Measurements from ENCODE around the gene SPEF1.
"Not testable (repeated sequence)": the region's sequence is repeated elsewhere in the genome, so short reads cannot be mapped to it uniquely, and the experiment has no call there.

SPEF1 gene

DNA sequence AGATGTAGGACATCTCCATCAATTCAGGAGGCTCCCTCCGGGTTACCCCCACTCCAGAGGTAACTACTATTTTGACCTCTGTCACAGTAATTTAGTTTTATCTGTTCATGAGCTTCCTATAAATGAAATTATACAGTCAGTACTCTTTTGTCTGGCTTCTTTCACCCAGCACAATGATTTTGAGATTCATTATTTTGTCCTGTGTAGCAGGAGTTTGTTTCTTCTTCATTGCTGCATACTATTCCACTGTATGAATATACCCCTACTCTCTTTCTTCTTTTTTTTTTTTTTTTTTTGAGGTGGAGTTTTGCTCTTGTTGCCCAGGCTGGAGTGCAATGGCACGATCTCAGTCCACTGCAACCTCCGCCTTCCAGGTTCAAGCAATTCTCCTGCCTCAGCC is 27.3 kb upstream of the SPEF1 start:
- no peak for DNase-seq

DNA sequence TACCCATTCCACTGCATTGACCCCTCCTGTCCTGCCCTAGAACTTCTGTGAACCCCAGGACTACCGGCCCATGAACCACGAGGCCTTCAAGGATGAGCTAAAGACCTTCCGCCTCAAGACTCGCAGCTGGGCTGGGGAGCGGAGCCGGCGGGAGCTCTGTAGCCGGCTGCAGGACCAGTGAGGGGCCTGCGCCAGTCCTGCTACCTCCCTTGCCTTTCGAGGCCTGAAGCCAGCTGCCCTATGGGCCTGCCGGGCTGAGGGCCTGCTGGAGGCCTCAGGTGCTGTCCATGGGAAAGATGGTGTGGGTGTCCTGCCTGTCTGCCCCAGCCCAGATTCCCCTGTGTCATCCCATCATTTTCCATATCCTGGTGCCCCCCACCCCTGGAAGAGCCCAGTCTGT is 23.5 kb upstream of the SPEF1 start:
- DNase-seq, result no peak

DNA sequence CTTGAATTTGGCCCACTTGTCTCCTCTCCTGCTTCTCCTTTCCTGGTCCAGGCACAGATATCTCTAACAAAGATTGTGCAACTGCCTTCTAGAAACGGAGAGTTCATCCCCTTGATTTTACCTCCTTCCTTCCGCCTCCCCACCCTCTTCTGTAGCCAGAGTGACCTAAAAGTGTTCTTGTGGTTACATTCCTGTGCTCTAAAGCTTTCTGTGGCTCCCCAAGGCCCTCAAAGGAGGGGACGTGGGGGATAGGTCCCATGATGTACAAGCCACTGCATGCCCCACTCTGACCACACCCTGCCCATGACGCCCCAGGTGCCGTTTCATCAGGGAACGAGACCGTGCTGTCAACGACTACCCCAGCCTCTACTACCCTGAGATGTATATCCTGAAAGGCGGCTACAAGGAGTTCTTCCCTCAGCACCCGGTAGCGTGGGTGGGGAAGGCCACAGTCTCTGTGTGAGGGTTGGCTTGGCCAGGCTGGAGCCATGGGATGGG is 23.1 kb upstream of the SPEF1 start:
- no peak for DNase-seq

DNA sequence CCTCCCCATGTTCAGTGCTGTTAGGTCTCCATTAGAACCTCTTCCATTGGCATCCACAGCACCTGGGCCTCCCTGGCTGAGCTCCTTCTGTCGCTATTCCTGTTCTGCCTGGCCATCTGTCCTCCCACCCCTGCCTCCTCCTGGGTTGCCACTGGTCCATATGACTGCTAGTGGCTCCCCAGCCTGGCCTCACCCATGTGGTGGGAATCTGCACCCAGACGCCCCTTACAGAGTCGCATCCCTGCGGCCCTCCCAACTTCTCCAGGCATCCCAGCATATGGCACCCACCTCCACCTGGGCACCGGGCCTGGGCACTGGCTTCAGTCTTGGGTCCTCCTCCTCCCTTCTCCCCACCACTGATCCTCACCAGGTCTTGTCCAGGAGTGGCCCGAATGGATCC is 22.6 kb upstream of the SPEF1 start:
- no peak for DNase-seq

DNA sequence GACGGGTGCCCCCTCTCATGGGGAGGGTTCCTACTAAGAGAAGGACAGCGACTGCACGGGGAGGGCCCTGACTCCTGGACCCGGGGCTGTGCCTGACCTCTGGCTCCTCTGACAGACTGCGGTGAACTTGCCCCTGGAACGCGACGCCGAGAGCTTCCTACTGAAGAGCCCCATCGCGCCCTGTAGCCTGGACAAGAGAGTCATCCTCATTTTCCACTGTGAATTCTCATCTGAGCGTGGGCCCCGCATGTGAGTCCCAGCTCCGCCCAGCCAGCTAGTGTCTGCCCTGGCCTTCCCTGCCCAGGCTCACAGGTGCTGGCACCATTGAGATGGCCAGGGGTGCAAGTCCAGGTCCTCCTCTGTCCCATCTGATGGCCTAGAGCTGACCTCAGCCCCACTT is 22.0 kb upstream of the SPEF1 start:
- no peak for DNase-seq

DNA sequence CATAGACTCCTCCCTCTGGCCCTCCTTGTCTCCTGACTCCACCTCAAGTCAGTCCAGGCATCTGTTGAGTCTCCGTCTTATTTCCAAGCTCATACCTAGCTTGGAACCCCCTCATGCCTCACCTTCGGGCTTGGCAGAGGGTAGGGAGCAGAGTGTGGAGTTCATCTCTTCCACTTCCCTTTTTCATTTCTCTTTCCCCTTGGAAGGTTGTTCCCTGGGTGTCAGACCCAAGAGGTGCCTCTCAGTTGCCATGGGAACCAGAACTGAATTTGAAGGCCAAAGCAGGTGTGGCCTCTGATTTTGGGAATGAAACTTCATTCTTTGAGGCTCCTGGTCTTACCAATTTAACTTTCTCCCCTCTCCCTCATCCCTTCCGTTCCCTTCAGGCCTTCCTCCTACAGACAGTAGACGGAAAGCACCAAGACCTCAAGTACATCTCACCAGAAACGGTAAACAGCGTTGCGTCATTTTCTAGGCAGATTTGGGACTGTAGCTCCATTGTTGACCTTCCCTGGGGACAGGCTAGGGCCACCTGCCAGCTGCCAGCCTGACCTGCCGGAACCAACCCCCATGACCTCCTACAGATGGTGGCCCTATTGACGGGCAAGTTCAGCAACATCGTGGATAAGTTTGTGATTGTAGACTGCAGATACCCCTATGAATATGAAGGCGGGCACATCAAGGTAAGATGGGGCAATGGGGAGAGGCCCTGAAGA is 21.4 kb upstream of the SPEF1 start:
- no peak for DNase-seq

DNA sequence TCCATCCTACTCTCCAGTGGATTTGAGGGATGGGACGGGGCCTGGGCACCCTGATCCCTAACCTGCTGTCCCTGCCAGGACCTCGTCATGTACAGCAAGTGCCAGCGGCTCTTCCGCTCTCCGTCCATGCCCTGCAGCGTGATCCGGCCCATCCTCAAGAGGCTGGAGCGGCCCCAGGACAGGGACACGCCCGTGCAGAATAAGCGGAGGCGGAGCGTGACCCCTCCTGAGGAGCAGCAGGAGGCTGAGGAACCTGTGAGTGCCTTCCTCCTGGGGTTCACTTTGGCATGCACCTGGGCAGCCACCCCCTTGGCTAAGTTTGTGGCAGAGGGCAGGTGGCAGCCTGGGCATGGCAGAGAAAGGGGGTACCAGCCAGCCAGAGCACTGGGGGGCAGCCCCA is 20.6 kb upstream of the SPEF1 start:
- DNase-seq, result no peak

DNA sequence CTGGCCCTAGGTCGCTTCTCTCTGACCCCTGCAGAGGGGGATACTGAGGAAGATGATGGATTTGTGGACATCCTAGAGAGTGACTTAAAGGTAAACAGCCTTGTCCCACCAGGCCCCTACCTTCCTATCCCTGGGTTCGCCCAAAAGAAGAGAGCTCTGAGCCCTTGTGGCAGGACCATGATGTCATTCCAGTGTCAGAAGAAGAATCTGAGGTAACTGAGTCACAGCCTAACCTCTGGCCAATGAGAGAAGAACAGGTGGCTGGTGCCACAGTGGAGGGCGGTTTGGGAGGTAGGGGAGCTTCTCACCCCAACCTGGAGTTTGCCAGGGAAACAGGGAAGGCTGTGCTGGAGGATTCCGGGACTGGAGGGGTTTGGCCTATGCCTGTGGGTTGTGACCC is 20.1 kb upstream of the SPEF1 start:
- DNase-seq, result no peak

DNA sequence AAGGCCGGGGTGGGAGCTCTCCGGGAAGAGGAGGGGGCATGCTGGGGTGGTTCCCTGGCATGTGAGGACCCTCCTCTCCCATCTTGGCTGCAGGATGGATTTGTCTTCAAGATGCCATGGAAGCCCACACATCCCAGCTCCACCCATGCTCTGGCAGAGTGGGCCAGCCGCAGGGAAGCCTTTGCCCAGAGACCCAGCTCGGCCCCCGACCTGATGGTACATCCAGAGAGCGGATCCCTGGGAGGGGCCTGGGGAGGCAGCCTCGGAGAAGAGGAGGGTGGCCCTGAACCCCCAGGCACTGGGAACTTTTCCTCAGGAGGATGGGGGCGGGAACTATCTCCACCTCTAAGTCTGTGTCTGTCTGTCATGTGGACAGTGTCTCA is 19.6 kb upstream of the SPEF1 start:
- DNase-seq, result no peak

DNA sequence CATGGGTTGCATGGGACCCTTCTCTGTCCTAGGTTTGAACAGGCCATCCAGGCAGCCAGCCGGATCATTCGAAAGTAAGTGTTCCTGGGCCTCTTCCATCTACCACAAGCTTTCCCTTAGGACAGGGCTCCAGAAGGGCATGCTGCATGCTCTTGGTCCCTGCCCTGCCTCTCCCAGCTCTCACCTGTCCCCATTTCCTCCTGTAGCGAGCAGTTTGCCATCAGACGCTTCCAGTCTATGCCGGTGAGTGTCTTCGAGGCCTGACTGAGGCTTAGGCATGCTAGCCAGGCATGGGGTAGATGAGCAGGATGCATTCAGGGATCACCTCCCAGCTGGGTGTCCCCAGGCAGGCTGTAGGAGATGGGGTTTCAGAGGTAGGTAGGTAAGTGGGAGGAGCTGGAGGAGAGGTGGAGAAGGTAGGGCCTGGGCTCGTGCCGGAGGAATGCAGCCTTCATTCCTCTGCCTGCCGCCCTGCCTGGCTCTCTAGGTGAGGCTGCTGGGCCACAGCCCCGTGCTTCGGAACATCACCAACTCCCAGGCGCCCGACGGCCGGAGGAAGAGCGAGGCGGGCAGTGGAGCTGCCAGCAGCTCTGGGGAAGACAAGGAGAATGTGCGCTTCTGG is 19.1 kb upstream of the SPEF1 start:
- DNase-seq, result no peak

DNA sequence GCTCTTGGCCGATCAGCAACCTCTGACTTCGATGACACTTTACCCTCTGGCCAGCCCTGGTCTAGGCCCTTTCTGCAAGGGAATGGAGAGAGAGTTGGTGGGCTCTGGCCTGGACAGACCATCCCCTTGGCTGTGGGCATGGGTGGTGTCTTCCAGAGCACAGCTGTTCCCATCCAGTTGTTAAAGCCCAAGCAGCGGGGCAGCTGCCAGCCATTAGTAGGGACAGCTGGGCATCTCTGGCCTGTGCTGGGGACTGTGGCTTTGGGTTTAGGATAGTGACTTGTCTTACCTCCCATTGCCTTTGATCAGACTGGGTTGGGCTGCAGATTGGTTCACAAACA is 17.6 kb upstream of the SPEF1 start:
- no peak for DNase-seq

DNA sequence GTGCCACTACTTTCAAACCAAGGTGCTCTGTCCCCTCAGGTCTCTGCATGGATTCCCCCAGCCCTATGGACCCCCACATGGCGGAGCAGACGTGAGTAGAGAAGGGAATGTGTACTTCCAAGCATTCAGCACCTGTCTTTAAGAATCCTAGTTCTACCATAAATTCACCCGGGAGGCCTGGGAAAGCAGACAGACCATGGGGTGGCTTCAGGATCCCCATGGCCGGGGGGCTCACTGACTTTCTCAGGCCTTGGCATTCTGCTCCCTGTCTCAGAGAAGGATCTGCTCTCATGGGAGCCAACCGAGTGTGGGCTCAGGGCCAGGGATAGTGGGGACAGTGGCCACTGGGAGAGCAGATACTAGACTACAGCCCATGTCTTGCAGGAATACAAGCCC is 17.1 kb upstream of the SPEF1 start:
- DNase-seq, result no peak

DNA sequence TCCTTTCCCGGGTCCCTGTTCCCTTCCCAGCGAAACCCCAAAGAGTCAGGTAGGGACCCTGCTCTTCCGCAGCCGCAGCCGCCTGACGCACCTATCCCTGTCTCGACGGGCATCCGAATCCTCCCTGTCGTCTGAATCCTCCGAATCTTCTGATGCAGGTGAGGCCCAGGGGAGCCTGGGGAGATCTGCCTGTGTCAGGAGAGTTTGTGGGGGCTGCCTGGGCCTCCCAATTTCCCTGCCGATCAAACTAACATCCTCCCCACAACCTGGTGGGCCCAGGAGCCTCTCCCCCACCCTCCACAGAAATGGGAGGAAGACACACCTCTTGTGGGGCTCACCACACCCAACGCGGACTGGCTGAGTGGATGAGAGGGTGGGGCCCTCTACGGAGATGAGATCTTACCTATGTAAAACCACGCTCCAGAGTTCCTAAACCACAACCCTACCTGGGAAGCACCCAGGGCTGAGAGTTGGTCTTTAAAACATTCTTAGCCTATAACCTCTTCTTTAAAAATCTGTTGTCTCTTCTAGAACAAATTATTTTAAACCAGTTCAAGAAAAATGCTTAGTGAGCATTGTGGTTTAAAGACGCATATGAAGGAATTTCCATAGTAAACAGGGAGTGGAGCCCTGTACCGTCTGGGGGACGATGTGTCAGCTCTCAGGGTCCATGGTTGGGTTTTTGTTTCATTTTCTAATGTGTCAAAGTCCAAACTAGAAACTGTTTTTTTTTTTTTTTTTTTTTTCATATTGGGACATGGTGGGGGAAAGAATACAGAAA is 16.5 kb upstream of the SPEF1 start:
- no peak for DNase-seq

DNA sequence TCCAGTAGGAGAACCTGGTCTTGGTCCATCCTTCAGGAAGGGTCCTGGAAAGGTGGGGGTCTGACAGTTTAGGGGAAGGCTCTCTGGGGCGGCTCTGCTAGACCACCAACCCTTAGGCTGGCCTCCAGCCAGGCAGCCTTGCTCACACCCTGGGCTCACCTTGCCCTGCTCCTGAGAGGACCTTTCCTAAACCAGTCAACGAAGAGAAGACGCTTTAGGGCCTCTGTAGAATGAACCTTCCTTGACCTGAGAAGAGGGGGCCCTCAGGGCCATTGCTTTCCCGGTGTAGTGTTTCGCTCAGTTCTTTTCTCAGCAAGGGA is 15.9 kb upstream of the SPEF1 start:
- DNase-seq, result no peak

DNA sequence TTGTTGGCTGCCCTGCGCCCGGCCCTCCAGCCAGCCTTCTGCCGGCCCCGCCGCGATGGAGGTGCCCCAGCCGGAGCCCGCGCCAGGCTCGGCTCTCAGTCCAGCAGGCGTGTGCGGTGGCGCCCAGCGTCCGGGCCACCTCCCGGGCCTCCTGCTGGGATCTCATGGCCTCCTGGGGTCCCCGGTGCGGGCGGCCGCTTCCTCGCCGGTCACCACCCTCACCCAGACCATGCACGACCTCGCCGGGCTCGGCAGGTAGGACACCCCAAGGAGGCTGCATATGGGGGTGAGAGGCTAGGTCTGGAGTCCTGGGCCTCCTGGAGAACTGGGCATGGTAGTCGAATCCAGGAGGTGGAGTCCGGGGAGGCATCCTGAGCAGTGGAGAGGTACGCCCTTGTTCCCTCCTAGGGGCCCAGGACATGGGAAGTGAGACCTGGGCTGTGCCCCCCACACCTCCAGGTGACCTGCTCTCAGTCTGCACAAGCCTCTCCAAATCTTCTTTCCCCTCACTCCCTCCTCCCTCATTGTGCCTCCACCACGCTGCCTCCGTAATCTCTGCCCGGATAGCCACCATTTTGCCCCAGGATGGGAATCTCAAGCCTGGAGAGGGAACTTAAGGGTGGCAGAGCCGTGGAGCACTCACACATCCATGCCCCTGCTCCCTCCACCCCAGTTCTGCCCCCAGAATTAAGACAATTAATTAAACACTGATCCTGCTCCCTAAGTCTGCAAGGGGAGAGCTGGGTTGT is 15.4 kb upstream of the SPEF1 start:
- DNase-seq, result no peak

DNA sequence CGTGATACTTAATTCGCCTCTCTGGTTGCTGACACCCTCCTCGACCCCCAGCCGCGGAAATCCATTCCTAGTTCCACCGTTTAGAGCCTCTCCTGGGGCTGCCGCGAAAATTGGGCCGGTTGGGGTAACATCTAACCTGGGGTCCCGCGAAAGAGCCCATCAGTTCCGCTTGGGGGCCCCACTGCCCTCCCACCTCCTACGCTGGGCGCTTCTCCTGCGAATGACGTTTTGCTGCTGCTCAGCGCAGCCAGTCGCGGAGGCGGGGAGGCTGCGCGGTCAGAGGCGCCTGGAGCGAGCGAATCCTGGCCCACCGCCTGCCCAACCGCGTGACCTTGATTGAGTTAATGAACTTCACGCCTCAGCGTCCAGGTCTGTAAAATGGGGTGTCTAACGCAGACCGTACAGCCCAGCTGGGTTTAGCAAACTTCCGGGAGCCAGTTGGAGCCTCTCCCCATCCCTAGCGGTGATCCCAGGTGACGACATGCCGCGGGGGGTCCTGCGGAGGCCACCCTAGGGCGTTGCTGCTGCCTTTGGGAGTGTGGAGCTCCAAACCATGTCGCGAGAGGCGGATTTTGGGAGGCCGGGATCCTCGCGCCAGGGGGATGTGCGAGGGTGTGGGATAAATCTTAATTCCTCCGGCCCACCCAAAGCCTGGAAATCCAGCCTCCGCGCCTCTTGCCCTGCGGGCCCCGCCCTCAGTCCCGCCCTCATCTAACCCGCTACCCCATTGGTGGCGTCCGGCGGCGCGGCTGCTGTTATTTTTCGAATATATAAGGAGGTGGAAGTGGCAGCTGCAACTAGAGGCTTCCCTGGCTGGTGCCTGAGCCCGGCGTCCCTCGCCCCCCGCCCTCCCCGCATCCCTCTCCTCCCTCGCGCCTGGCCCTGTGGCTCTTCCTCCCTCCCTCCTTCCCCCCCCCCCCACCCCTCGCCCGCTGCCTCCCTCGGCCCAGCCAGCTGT is 14.5 kb upstream of the SPEF1 start, which contains the start of gene CDC25B:
TSS of gene CDC25B (plus strand) at position 800 of the 958 bp plus-strand sequence. CDS start 222 bp downstream, outside the sequence.
- DNase-seq, result peak; percentile 53 to 79

DNA sequence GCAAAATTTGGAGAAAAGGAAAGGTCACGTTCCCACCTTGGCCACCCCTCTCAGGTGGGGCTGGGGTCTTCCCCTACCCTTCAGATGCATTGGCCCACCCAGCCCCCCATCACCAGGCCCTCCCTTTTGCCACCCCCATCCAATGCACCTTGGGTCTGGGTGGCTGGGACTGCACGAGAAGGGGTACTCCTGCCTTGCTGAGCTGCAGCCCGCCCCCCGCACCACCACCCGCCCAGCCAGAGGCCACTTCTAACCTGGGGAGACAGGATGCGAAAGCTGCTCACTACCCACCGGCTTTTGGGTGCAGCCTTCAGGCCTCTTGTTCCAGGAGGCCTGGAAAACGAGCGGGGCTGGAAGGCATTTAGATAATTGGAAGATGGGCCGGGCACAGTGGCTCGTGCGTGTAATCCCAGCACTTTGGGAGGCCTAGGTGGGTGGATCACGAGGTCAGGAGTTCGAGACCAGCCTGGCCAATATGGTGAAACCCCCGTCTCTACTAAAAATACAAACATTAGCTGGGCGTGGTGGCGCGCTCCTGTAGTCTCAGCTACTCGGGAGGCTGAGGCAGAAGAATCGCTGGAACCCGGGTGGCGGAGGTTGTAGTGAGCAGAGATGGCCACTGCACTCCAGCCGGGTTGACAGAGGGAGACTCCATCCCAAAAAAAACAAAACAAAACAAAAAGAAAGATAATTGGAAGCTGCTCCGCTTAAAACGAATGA is 13.6 kb upstream of the SPEF1 start:
- no peak for DNase-seq

DNA sequence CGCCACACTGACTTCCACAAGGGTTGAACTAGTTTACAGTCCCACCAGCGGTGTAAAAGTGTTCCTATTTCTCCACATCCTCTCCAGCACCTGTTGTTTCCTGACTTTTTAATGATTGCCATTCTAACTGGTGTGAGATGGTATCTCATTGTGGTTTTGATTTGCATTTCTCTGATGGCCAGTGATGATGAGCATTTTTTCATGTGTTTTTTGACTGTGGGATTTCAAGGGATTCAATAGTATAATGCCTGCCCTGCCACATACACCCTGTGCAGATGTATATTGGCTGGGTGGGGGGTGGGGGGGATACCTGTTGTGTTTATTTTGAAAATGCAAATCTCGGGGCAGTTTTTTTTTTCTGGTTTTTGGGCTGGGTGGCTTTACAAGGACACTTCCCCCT is 12.9 kb upstream of the SPEF1 start:
- not testable (repeated sequence) for DNase-seq

DNA sequence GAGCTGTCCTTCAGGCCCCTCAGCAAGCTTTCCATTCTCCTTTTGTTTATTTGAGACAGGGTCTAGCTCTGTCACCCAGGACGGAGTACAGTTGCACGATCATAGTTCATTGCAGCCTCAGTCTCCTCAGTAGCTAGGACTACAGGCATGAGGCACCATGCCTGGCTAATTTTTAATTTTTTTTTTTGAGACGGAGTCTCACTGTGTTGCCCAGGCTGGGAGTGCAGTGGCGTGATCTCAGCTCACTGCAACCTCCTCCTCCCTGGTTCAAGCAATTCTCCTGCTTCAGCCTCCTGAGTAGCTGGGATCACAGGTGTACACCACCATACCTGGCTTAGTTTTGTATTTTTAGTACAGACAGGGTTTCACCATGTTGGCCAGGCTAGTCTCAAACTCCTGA is 8.0 kb upstream of the SPEF1 start:
- DNase-seq, result not testable (repeated sequence)

DNA sequence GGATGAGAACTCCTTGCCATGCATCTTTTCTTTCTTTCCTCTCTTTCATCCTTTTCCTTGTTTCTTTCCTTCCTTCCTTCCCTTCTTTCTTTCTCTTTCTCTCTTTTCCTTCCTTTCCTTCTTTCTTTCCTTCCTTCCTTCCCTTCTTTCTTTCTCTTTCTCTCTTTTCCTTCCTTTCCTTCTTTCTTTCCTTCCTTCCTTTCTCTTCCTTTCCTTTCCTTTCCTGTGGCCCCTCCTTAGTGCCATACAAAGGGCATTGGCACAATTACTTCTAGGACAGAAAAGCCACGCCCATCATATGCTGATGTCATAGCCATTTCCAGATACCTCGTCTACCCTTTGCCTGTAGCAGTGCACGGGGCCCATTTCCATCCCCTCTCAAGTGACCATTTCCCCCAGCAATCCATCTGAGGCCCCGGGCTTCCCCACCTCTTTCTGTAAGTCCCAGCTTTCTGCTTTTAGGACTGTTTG is 7.5 kb upstream of the SPEF1 start:
- DNase-seq, result no peak

DNA sequence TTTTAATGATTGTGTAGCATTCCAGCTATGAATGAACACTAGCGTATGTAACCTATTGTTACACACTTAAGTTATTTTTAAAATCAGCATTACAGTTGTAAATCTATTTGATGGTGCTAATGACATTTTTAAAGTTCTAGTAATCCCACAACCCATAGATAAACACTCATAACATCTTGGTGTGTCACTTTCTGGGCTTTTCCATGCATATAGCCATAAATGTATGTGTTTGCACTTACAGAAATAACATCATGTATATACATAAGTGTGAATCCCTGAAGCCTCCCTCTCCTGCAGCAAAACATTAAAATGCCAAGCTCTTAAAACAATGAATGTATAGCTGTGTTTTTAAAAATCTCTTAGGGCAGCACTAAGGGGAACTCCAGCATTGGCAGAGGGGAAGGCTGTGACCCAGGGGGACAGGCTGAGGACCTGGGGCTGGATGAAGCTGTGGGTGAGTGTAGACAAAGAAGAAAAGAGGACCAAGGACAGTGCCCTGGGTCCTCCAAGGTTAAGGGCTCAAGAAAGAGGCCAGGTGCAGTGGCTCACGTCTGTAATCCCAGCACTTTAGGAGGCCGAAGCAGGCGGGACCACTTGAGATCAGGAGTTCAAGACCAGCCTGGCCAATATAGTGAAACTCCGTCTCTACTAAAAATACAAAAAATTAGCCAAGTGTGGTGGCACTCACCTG is 6.2 kb upstream of the SPEF1 start:
- no peak for DNase-seq
